BJ (cell line): ENCODE measurements around the gene HPCAL1. TPM values are rescaled to one million over a fixed set of nuclear protein-coding genes. Genes with fewer than 3 reads are reported as not detected.

ENCODE experiments used
- CTCF ChIA-PET: fragments of 350-600 bp; formaldehyde crosslinking; extraction: SDS; loops from one replicate; lab custom pipeline; 2021; ENCODE audit warnings: antibody characterized with exemption, inconsistent platforms; lab: Yijun Ruan, JAX
- POLR2A ChIA-PET: fragments of 300-600 bp; sonication (Branson Sonifier 250); formaldehyde crosslinking; extraction: SDS; loops from one replicate; lab custom pipeline; 2021; ENCODE audit warnings: antibody characterized with exemption; lab: Charles Lee
- DNase-seq: peaks from one replicate; pipeline ENCODE4 v3.0.0-alpha.2; 2011; ENCODE audit warnings: low read depth
- H3K27me3 ChIP-seq: 2 replicates; pipeline ENCODE4 v1.6.0; 2011; ENCODE audit warnings: low read length; ENCODE audit not compliant: control insufficient read depth, insufficient read depth
- H3K36me3 ChIP-seq: 2 replicates; pipeline ENCODE4 v1.5.1; 2011; ENCODE audit warnings: low read length; ENCODE audit not compliant: control insufficient read depth, insufficient read depth
- H3K4me3 ChIP-seq: 2 replicates; pipeline ENCODE4 v1.5.1; 2011; ENCODE audit warnings: low read depth, mild to moderate bottlenecking, control low read depth, low read length
- CTCF ChIP-seq: IDR thresholded peaks from 2 replicates; pipeline ENCODE4 v1.5.1; 2011; ENCODE audit warnings: low read depth, mild to moderate bottlenecking, control low read depth, inconsistent platforms, low read length, moderate library complexity; ENCODE audit not compliant: insufficient read depth
- polyA plus RNA-seq: library from polyadenylated mRNA; depleted of rRNA; stranded (reverse); fragments of >200 nt; gene quantifications from 2 replicates; pipeline ENCODE4 v1.2.3, GENCODE V29; 2011

HPCAL1 gene
- polyA plus RNA-seq, 1 experiment: 17.6 TPM

- Histone ChIP-seq H3K27me3 (0 out of 2 replicates have a peak, but pooled peaks cover 2% of the 10 kb centered on the region), H3K36me3 (no peaks in the 10 kb centered on the region), H3K4me3 (no peak overlapping the region)
- no peak for DNase-seq
- CTCF ChIA-PET: no interaction called here
- TF ChIP-seq CTCF: no peak
- POLR2A ChIA-PET: no interaction called here
Observed at GRCh38 chr2:10467401-10467800, 164.7 kb downstream of the HPCAL1 start.

DNA sequence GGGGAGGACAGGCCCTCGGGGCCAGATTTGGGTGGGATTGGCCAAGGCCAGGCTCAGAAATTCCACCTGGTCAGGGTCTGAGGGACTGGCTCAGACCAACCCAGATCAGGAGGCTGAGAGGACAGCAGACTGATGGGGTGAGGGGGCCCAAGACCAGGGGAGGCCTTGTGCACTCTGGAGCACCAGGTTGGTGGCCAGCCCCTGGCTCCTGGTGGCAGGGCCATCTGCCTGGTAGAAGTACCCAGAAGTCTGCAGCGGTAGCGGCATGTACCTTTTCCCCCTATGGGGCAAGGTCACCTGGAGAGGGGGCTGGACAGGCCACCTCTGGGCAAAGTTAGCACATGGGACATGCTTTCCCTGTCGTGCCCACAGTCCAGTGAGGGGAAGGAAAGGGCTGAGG is 166.6 kb downstream of the HPCAL1 start:
- no peak overlapping the region for H3K4me3 ChIP-seq
- H3K27me3 ChIP-seq: no peaks in the 10 kb centered on the region
- H3K36me3 ChIP-seq: no peaks in the 10 kb centered on the region
- POLR2A ChIA-PET: no interaction called here
- CTCF ChIA-PET: no interaction called here
- no peak for DNase-seq
- no peak for TF ChIP-seq CTCF

DNA sequence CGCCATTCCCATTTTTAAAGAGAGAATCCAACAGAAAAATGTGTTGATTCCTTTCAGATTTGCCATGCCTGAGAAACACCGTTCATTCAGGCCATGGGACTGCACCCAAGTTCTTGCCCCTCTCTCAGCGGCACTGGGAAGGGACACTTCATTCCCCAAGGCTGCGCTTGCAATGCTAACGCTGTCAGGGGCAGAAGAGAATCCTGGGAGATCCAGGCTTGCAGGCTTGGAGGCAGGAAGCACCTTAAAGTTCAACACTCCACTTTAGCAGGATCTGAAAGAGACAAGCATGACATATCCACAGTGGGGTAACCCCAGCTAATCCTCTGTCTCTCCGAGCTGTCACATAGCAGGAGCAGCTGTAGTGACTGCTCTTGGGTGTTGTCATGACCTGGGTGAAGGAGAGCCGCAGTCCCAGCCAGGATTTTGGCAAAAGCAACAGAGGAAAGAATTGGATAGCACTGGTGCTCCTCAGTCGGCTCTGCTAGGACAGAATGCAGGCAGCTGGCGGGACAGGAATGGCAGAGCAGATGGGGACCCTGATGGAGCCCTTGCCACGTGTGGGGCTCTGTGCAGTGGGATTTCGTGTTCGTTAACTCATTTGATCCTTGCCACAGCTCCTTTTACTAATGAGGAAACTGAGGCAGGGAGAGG is 167.4 kb downstream of the HPCAL1 start:
- Histone ChIP-seq H3K36me3 (no peaks in the 10 kb centered on the region), H3K27me3 (no peaks in the 10 kb centered on the region), H3K4me3 (no peak overlapping the region)
- CTCF ChIA-PET: no interaction called here
- DNase-seq: no peak
- POLR2A ChIA-PET: no interaction called here
- no peak for TF ChIP-seq CTCF

DNA sequence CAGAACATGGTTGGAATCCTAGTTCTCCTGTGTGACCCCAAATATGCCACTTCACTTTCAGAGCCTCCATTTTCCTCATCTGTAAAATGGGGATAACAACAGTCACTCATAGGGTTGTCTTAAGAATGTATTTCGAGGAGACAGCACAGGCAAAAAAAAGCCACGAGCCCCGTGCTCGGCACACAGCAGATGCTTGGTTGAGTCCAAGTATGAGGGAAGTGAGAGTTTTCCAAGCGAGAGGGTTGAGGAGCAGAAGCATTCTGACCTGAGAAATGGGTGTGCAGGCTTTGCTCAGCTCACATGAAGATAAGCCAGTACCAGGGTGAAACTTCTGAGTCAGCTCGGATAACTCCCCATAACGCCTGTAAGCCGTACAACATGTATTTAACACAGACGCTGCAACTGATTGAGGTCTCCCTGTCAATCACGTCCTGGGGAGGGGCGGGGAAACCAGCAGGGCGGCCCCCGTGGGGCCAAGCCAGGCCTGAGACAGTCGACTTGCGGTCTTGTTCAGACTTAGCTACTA is 168.4 kb downstream of the HPCAL1 start:
- ChIA-PET POLR2A (no interaction called here), CTCF (no interaction called here)
- no peak for TF ChIP-seq CTCF

GRCh38 chr2:10471955-10472354 is 169.3 kb downstream of the HPCAL1 start:
- Histone ChIP-seq H3K4me3 (no peak overlapping the region), H3K27me3 (no peaks in the 10 kb centered on the region; the same call in 1 of the 2 replicates), H3K36me3 (no peaks in the 10 kb centered on the region)
- CTCF ChIA-PET: no interaction called here
- TF ChIP-seq CTCF: 0 out of 2 replicates have a peak, but pooled peaks have one; percentile 9
- POLR2A ChIA-PET: no interaction called here
- DNase-seq: no peak

More for the DNA sequence above, 168.4 kb downstream of the HPCAL1 start:
- no peak for DNase-seq
- Histone ChIP-seq H3K36me3 (no peaks in the 10 kb centered on the region), H3K4me3 (no peak overlapping the region), H3K27me3 (no peaks in the 10 kb centered on the region; the same call in 1 of the 2 replicates)
